ENCODE measurements around the gene FGF14. TPM values are rescaled to one million over a fixed set of nuclear protein-coding genes. Genes with fewer than 3 reads are reported as not detected.

FGF14 gene
- total and polyA plus RNA-seq, 2 donors (not counting 3 experiments of a cell fraction or from before 2014, with no cell fraction given) = not detected

GRCh38 chr13:102182170-102182569 lies 219.7 kb downstream of the FGF14 start:
- Histone ChIP-seq H3K9me3 (replicated peaks; ENCODE audit: control insufficient read depth, insufficient read depth, low read length) (no peaks in the 10 kb centered on the region), H3K4me2 (ENCODE audit: insufficient read depth, low read length) (no peak overlapping the region), H3K27ac (ENCODE audit: insufficient read depth, low read depth, low read length) (no peak overlapping the region), H3K36me3 (ENCODE audit: control insufficient read depth in 2 of 2, extremely low read depth in 1 of 2, insufficient read depth in 2 of 2, low read length in 2 of 2) (no peaks in the 10 kb centered on the region), H2AFZ (ENCODE audit: low read depth, low read length) (no peak overlapping the region), H3K4me3 (replicated peaks in 1 of 3; ENCODE audit: insufficient read depth in 1 of 3, low read depth in 1 of 3, low read length in 3 of 3) (no peak overlapping the region), H3K9ac (replicated peaks; ENCODE audit: extremely low read depth, insufficient read depth, low read length) (no peak overlapping the region), H3K79me2 (ENCODE audit: control insufficient read depth, insufficient read depth, low read length) (no peaks in the 10 kb centered on the region), H3K9me1 (replicated peaks; ENCODE audit: control insufficient read depth, extremely low read depth, insufficient read depth, low read length) (no peaks in the 10 kb centered on the region), H3K4me1 (ENCODE audit: control insufficient read depth, extremely low read depth, insufficient read depth, low read length) (no peaks in the 10 kb centered on the region), H4K20me1 (replicated peaks; ENCODE audit: control insufficient read depth, extremely low read depth, insufficient read depth, low read length) (peaks cover under 1% of the 10 kb centered on the region), H3K27me3 (ENCODE audit: control insufficient read depth in 2 of 2, insufficient read depth in 2 of 2, low read length in 2 of 2) (peaks cover 0 to 3% of the 10 kb centered on the region in 2 experiments)
- DNase-seq (ENCODE audit: low read depth, low spot score) (no peak), FAIRE-seq (no peak)
- intact Hi-C loops (cut with micrococcal nuclease) (no loop called here), dilution Hi-C loops (cut with MboI; ENCODE audit: extremely low pct_ligation_motif_present, low sequenced_read_pairs) (no loop called here)
- ChIA-PET POLR2A (no interaction called here), CTCF (no interaction called here)
- TF ChIP-seq EZH2 (IDR thresholded peaks at IDR 0.05; ENCODE audit: borderline replicate concordance, low read depth, low read length, severe bottlenecking) (no peak), FOS (IDR thresholded peaks at IDR 0.05; ENCODE audit: borderline replicate concordance, insufficient read depth, low read length) (no peak), MYC (IDR thresholded peaks at IDR 0.05; ENCODE audit: low read depth, low read length) (no peak), GATA2 (IDR thresholded peaks at IDR 0.05; ENCODE audit: insufficient read depth, insufficient read length, low read depth, low read length) (no peak), JUN (IDR thresholded peaks at IDR 0.05; ENCODE audit: borderline replicate concordance, insufficient read depth, insufficient read length, low read depth) (no peak), CTCF (IDR thresholded peaks at IDR 0.05; ENCODE audit: extremely low read depth in 1 of 2, insufficient read depth in 1 of 2, low read depth in 1 of 2, low read length in 2 of 2) (no peak)
- no TSS peak for BruUV-seq (replicated peaks)

DNA sequence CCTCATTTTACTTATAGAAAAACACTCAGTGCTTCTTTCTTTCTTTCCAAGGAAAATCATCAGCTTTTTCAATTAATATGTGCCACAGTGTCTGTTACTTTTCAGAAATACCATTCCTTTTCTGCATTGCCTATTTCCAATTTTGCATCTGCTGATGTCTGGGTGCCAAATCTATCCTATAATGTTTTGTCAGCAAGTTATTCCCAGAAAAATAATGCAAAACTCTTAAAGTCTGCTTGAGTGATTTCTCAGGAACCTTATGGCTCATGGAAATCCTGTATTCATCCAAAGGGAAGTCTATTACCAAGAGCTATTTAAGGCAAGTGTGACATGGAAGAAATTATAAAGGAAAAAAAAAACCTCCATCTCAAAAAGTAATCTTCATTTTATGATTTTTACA lies 224.4 kb downstream of the FGF14 start:
- ChIA-PET CTCF (interaction anchor here (1.0 to 1.3 kb wide), 2 partner anchors 14 to 113 kb away, joined by 3 read pairs; no protein-coding TSS in a partner anchor), POLR2A (no interaction called here)
- H3K4me3 ChIP-seq (replicated peaks in 1 of 3; ENCODE audit: insufficient read depth in 1 of 3, low read depth in 1 of 3, low read length in 3 of 3) = no peak overlapping the region
- TF ChIP-seq POLR2A (IDR thresholded peaks at IDR 0.05; ENCODE audit: low read depth, low read length) (no peak), CTCF (IDR thresholded peaks at IDR 0.05; ENCODE audit: extremely low read depth in 1 of 2, insufficient read depth in 1 of 2, low read depth in 1 of 2, low read length in 2 of 2) (no peak), GATA2 (IDR thresholded peaks at IDR 0.05; ENCODE audit: insufficient read depth, insufficient read length, low read depth, low read length) (no peak), FOS (IDR thresholded peaks at IDR 0.05; ENCODE audit: borderline replicate concordance, insufficient read depth, low read length) (no peak), EZH2 (IDR thresholded peaks at IDR 0.05; ENCODE audit: borderline replicate concordance, low read depth, low read length, severe bottlenecking) (no peak), MYC (IDR thresholded peaks at IDR 0.05; ENCODE audit: low read depth, low read length) (no peak), POLR2AphosphoS5 (IDR thresholded peaks at IDR 0.05; ENCODE audit: insufficient read depth, low read depth, low read length) (no peak), JUN (IDR thresholded peaks at IDR 0.05; ENCODE audit: borderline replicate concordance, insufficient read depth, insufficient read length, low read depth) (no peak)
- TF ChIP-seq, protein P1, sequence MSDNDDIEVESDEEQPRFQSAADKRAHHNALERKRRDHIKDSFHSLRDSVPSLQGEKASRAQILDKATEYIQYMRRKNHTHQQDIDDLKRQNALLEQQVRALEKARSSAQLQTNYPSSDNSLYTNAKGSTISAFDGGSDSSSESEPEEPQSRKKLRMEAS (IDR thresholded peaks at IDR 0.05; ENCODE audit: insufficient read depth, insufficient read length) = no peak
- BruUV-seq (replicated peaks) = no TSS peak
- intact Hi-C loops (cut with micrococcal nuclease) (no loop called here), dilution Hi-C loops (cut with MboI; ENCODE audit: extremely low pct_ligation_motif_present, low sequenced_read_pairs) (no loop called here)
- H3K27me3 ChIP-seq (ENCODE audit: control insufficient read depth in 2 of 2, insufficient read depth in 2 of 2, low read length in 2 of 2) = no peaks in the 10 kb centered on the region
- peaks cover 2% of the 10 kb centered on the region for H4K20me1 ChIP-seq (replicated peaks; ENCODE audit: control insufficient read depth, extremely low read depth, insufficient read depth, low read length)
- no peaks in the 10 kb centered on the region for H3K4me1 ChIP-seq (ENCODE audit: control insufficient read depth, extremely low read depth, insufficient read depth, low read length)
- no peaks in the 10 kb centered on the region for H3K9me1 ChIP-seq (replicated peaks; ENCODE audit: control insufficient read depth, extremely low read depth, insufficient read depth, low read length)
- no peaks in the 10 kb centered on the region for H3K36me3 ChIP-seq (ENCODE audit: control insufficient read depth in 2 of 2, extremely low read depth in 1 of 2, insufficient read depth in 2 of 2, low read length in 2 of 2)
- H3K4me2 ChIP-seq (ENCODE audit: insufficient read depth, low read length) = no peak overlapping the region
- no peak overlapping the region for H2AFZ ChIP-seq (ENCODE audit: low read depth, low read length)
- no peaks in the 10 kb centered on the region for H3K9me3 ChIP-seq (replicated peaks; ENCODE audit: control insufficient read depth, insufficient read depth, low read length)
- no peak for DNase-seq (ENCODE audit: low read depth, low spot score)
- H3K27ac ChIP-seq (ENCODE audit: insufficient read depth, low read depth, low read length) = no peak overlapping the region
- no peak for FAIRE-seq
- no peak overlapping the region for H3K9ac ChIP-seq (replicated peaks; ENCODE audit: extremely low read depth, insufficient read depth, low read length)
- H3K79me2 ChIP-seq (ENCODE audit: control insufficient read depth, insufficient read depth, low read length) = no peaks in the 10 kb centered on the region
